HepG2 (cell line): ENCODE measurements around the gene ATP2B3. TPM values are rescaled to one million over a fixed set of nuclear protein-coding genes. Genes with fewer than 3 reads are reported as not detected.

Experiments used
- ATF4 ChIP-seq, 2 experiments: fragments of 450-650 bp in 1 of 2; sonication (generic) in 1 of 2; formaldehyde crosslinking; IDR thresholded peaks; 2 replicates each; pipeline versions ENCODE4 v1.5.0 to v1.8.0; 2020 to 2022; ENCODE audit warnings: mild to moderate bottlenecking in 1 of 2, missing genetic modification reagents in 1 of 2
- DMTF1 ChIP-seq: sonication (generic); formaldehyde crosslinking; IDR thresholded peaks from 2 replicates; pipeline ENCODE4 v1.4.0; 2020; ENCODE audit warnings: mild to moderate bottlenecking, missing genetic modification reagents
- DRAP1 ChIP-seq: IDR thresholded peaks from 2 replicates; pipeline ENCODE4 v1.6.1; 2016; ENCODE audit warnings: missing genetic modification reagents, missing compliant biosample characterization
- HOXA7 ChIP-seq: sonication (generic); formaldehyde crosslinking; IDR thresholded peaks from 2 replicates; pipeline ENCODE4 v1.8.1; 2022; ENCODE audit warnings: mild to moderate bottlenecking, missing genetic modification reagents, moderate library complexity
- NFKB2 ChIP-seq: sonication (generic); formaldehyde crosslinking; IDR thresholded peaks from 2 replicates; pipeline ENCODE4 v1.4.0; 2020; ENCODE audit warnings: missing genetic modification reagents, borderline replicate concordance
- NONO ChIP-seq, 2 experiments: fragments of 450-650 bp in 1 of 2; sonication (generic) in 1 of 2; formaldehyde crosslinking in 1 of 2; IDR thresholded peaks in 1 of 2; conservative IDR thresholded peaks in 1 of 2; 2 replicates each; pipeline versions ENCODE4 v1.6.1 to v1.8.0; 2017 to 2022; ENCODE audit warnings: mild to moderate bottlenecking in 1 of 2, missing genetic modification reagents in 1 of 2, moderate library complexity in 1 of 2
- REPIN1 ChIP-seq: sonication (generic); formaldehyde crosslinking; IDR thresholded peaks from 2 replicates; pipeline ENCODE4 v1.8.0; 2022; ENCODE audit warnings: missing genetic modification reagents, low read depth, mild to moderate bottlenecking, borderline replicate concordance
- SIX4 ChIP-seq: sonication (generic); formaldehyde crosslinking; IDR thresholded peaks from 2 replicates; pipeline ENCODE4 v1.4.0; 2020; ENCODE audit warnings: missing genetic modification reagents
- XRCC5 ChIP-seq: fragments of 200-400 bp; formaldehyde crosslinking; optimal IDR thresholded peaks from 2 replicates; pipeline ENCODE3; 2017; ENCODE audit warnings: mild to moderate bottlenecking, low read length
- ZBTB33 ChIP-seq: sonication (generic); formaldehyde crosslinking; IDR thresholded peaks from 2 replicates; pipeline ENCODE4 v1.4.0; 2020; ENCODE audit warnings: missing genetic modification reagents
- ZC3H4 ChIP-seq: sonication (generic); formaldehyde crosslinking; IDR thresholded peaks from 2 replicates; pipeline ENCODE4 v1.4.0; 2020; ENCODE audit warnings: missing genetic modification reagents, borderline replicate concordance
- ZNF670 ChIP-seq: sonication (generic); formaldehyde crosslinking; IDR thresholded peaks from 2 replicates; pipeline ENCODE4 v1.8.0; 2022; ENCODE audit warnings: mild to moderate bottlenecking, missing genetic modification reagents, borderline replicate concordance
- ZNF678 ChIP-seq: sonication (generic); formaldehyde crosslinking; IDR thresholded peaks from 2 replicates; pipeline ENCODE4 v1.4.0; 2020; ENCODE audit warnings: mild to moderate bottlenecking, missing genetic modification reagents
- ZNF790 ChIP-seq: sonication (generic); formaldehyde crosslinking; IDR thresholded peaks from 2 replicates; pipeline ENCODE4 v1.8.0; 2022; ENCODE audit warnings: missing genetic modification reagents, mild to moderate bottlenecking, borderline replicate concordance
- ZSCAN12 ChIP-seq: sonication (generic); formaldehyde crosslinking; IDR thresholded peaks from 2 replicates; pipeline ENCODE4 v1.9.0; 2021; ENCODE audit warnings: mild to moderate bottlenecking, missing genetic modification reagents
- ZSCAN25 ChIP-seq: sonication (generic); formaldehyde crosslinking; IDR thresholded peaks from 2 replicates; pipeline ENCODE4 v1.8.0; 2022; ENCODE audit warnings: mild to moderate bottlenecking, missing genetic modification reagents
- polyA plus RNA-seq, 8 experiments: library from polyadenylated mRNA; depleted of rRNA in 3 of 8; stranded (reverse) in 7 of 8; unstranded in 1 of 8; fragments of >200 nt; fragmentation: Illumina TruSeq in 4 of 8; extraction: Trizol in 4 of 8; gene quantifications; 2 replicates each; pipeline versions ENCODE4 v1.2.1 to v1.2.3, GENCODE V29; 2011 to 2016; ENCODE audit warnings: low read depth in 4 of 8, missing spikeins in 1 of 8, mixed read lengths in 1 of 8; ENCODE audit not compliant: insufficient read depth in 1 of 8
- total RNA-seq, 5 experiments: library from RNA; depleted of rRNA; stranded (reverse); fragments of >200 nt; fragmentation: Illumina TruSeq; extraction: Trizol; gene quantifications; 2 replicates each; pipeline ENCODE4 v1.2.3, GENCODE V29; 2016; ENCODE audit warnings: low read depth in 1 of 5
- TF ChIP-seq, protein P1 (sequence below), 2 experiments: sonication (generic) in 1 of 2; formaldehyde crosslinking in 1 of 2; IDR thresholded peaks; 2 replicates each; pipeline versions ENCODE4 v1.5.1 to v1.6.1; 2011 to 2020; ENCODE audit warnings: borderline replicate concordance in 1 of 2, low read depth in 1 of 2, low read length in 1 of 2, mild to moderate bottlenecking in 1 of 2, missing genetic modification reagents in 1 of 2, moderate library complexity in 1 of 2
- TF ChIP-seq, protein P2 (sequence below): IDR thresholded peaks from 2 replicates; pipeline ENCODE4 v1.6.1; 2018; ENCODE audit warnings: missing genetic modification reagents

ATP2B3 gene
- total and polyA plus RNA-seq, 2 of the 13 experiments (the other 11 are each of a cell fraction or from before 2014, with no cell fraction given), result not detected

DNA sequence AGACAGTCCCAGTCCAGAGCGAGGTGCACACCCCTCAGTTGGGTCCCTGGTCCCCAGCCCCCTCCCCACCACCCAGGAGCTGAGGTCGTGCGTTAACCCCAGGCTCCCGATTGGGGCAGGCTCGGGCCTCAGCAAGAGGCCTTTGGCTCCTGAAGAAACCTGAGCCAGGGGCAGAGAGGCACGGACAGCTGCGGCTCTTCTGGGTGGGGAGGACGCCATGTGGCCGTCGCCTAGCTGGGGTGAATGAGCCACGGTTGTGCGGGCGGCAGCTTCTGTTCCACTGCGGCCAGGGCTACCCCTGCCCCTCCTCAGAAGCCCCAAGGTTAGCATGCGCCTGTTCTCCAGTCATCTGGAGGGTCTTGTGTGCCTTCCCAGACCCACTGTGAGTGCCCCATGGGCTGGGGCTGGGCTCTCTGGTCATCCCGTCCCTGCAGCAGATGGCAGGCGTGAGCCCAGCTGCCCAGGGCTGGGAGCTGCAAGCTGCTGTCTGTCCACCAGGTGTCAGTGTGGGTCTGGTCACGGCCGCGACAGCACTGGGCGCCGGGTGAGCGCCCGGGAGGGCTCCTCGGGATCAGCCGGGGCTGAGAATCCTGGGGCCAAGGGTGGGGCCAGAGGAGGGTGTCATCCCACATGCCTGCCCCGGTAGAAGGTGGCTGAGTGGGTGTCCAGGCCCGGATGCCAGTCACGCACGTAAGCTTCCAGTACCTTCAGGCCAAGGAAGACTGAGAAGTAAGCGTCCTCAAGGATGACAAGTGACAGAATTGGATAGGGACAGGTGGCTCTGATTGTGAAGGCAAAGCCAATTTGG, 21.9 kb downstream of the ATP2B3 start (continued):
- TF ChIP-seq, protein P1, sequence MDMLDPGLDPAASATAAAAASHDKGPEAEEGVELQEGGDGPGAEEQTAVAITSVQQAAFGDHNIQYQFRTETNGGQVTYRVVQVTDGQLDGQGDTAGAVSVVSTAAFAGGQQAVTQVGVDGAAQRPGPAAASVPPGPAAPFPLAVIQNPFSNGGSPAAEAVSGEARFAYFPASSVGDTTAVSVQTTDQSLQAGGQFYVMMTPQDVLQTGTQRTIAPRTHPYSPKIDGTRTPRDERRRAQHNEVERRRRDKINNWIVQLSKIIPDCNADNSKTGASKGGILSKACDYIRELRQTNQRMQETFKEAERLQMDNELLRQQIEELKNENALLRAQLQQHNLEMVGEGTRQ (IDR thresholded peaks at IDR 0.05; ENCODE audit: low read depth, low read length), result no peak
- TF ChIP-seq, protein P1 (CRISPR knock-in tag; IDR thresholded peaks at IDR 0.05; ENCODE audit: borderline replicate concordance), result no peak
- TF ChIP-seq ZSCAN12 (CRISPR knock-in tag), result no peak
- TF ChIP-seq, protein P2, sequence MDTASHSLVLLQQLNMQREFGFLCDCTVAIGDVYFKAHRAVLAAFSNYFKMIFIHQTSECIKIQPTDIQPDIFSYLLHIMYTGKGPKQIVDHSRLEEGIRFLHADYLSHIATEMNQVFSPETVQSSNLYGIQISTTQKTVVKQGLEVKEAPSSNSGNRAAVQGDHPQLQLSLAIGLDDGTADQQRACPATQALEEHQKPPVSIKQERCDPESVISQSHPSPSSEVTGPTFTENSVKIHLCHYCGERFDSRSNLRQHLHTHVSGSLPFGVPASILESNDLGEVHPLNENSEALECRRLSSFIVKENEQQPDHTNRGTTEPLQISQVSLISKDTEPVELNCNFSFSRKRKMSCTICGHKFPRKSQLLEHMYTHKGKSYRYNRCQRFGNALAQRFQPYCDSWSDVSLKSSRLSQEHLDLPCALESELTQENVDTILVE (CRISPR knock-in tag), result no peak
- TF ChIP-seq NONO (IDR thresholded peaks at IDR 0.05), result no peak
- 0 out of 2 replicates have a peak, but pooled peaks have one; percentile 37 for TF ChIP-seq NONO (CRISPR knock-in tag; conservative IDR thresholded peaks at IDR 0.05)
- TF ChIP-seq ZNF670 (CRISPR knock-in tag), result no peak
- no peak for TF ChIP-seq REPIN1 (CRISPR knock-in tag)
- no peak for TF ChIP-seq ATF4 (CRISPR knock-in tag; IDR thresholded peaks at IDR 0.05)
- TF ChIP-seq DRAP1, result no peak
- no peak for TF ChIP-seq SIX4 (CRISPR knock-in tag)
- TF ChIP-seq DMTF1 (CRISPR knock-in tag), result no peak
- TF ChIP-seq ZNF790 (CRISPR knock-in tag), result no peak
- no peak for TF ChIP-seq ZC3H4 (CRISPR knock-in tag)
- TF ChIP-seq NFKB2 (CRISPR knock-in tag), result no peak
- peak; percentile 57 for TF ChIP-seq XRCC5
- TF ChIP-seq ZBTB33 (CRISPR knock-in tag), result no peak
- TF ChIP-seq ZSCAN25, result no peak
- TF ChIP-seq HOXA7, result no peak
- no peak for TF ChIP-seq ZNF678 (CRISPR knock-in tag)
